Endothelial cell of umbilical vein (primary cell): Measurements from ENCODE around the gene HSPA9. TPM values are rescaled to one million over a fixed set of nuclear protein-coding genes. Genes with fewer than 3 reads are reported as not detected.

ENCODE experiments used
- BruUV-seq: library from RNA; stranded (reverse); fragments of 400-500 nt; replicated peaks from 2 replicates; lab custom pipeline; 2021; lab: Mats Ljungman, UMichigan
- CTCF ChIA-PET: fragments of 300-600, 350-600 bp; sonication (Branson Sonifier 250); formaldehyde crosslinking; loops from one replicate; lab custom pipeline; 2021; ENCODE audit warnings: antibody characterized with exemption, inconsistent platforms; lab: Charles Lee
- POLR2A ChIA-PET: fragments of 300-600, 350-600 bp; sonication (Branson Sonifier 250); formaldehyde crosslinking; loops from one replicate; lab custom pipeline; 2021; ENCODE audit warnings: antibody characterized with exemption, inconsistent platforms; lab: Charles Lee
- DNase-seq: peaks from one replicate; pipeline ENCODE4 v3.0.0-alpha.2; 2011; ENCODE audit warnings: low read depth, low spot score
- FAIRE-seq: peaks from 2 replicates; lab custom pipeline; 2011; peaks lifted over from hg19 to GRCh38; lab: Jason Lieb, UNC
- H2AFZ ChIP-seq: 2 replicates; pipeline ENCODE4 v1.6.0; 2012; ENCODE audit warnings: low read depth, low read length, control low read depth, inconsistent platforms
- H3K27ac ChIP-seq: 2 replicates; pipeline ENCODE4 v1.5.1; 2011; ENCODE audit warnings: low read depth, mild to moderate bottlenecking, control low read depth, low read length, moderate library complexity; ENCODE audit not compliant: insufficient read depth
- H3K27me3 ChIP-seq, 2 experiments: 2 replicates each; pipeline versions ENCODE4 v1.6.0 to v1.6.1; 2011; ENCODE audit warnings: low read length in 2 of 2, mixed read lengths in 1 of 2; ENCODE audit not compliant: control insufficient read depth in 2 of 2, insufficient read depth in 2 of 2
- H3K36me3 ChIP-seq, 2 experiments: 2 replicates in 1 of 2; 3 replicates in 1 of 2; pipeline ENCODE4 v1.5.1; 2011; ENCODE audit warnings: low read length in 2 of 2, mild to moderate bottlenecking in 1 of 2, moderate library complexity in 1 of 2; ENCODE audit not compliant: control insufficient read depth in 2 of 2, insufficient read depth in 2 of 2; ENCODE audit errors: extremely low read depth in 1 of 2
- H3K4me1 ChIP-seq: 3 replicates; pipeline ENCODE4 v1.5.1; 2011; ENCODE audit warnings: mild to moderate bottlenecking, low read length; ENCODE audit not compliant: control insufficient read depth, insufficient read depth; ENCODE audit errors: extremely low read depth
- H3K4me2 ChIP-seq: 2 replicates; pipeline ENCODE4 v1.6.1; 2011; ENCODE audit warnings: low read length, control low read depth, mixed read lengths; ENCODE audit not compliant: insufficient read depth
- H3K4me3 ChIP-seq, 3 experiments: fragments of 200-600 bp in 1 of 3; sonication (generic), shearing (Covaris generic) in 1 of 3; replicated peaks in 1 of 3; 2 replicates each; pipeline ENCODE4 v1.5.1; 2011 to 2016; ENCODE audit warnings: control low read depth in 3 of 3, low read length in 3 of 3, mild to moderate bottlenecking in 2 of 3, inconsistent platforms in 1 of 3, low read depth in 1 of 3, moderate library complexity in 1 of 3; ENCODE audit not compliant: insufficient read depth in 1 of 3
- H3K79me2 ChIP-seq: 2 replicates; pipeline ENCODE4 v1.6.0; 2012; ENCODE audit warnings: low read length, inconsistent platforms; ENCODE audit not compliant: control insufficient read depth, insufficient read depth
- H3K9ac ChIP-seq: replicated peaks from 2 replicates; pipeline ENCODE3; 2011; ENCODE audit warnings: low read length, control low read depth; ENCODE audit not compliant: insufficient read depth; ENCODE audit errors: extremely low read depth
- H3K9me1 ChIP-seq: replicated peaks from 3 replicates; pipeline ENCODE4 v1.6.0; 2011; ENCODE audit warnings: mild to moderate bottlenecking, low read length; ENCODE audit not compliant: control insufficient read depth, insufficient read depth; ENCODE audit errors: extremely low read depth
- H3K9me3 ChIP-seq: replicated peaks from 2 replicates; pipeline ENCODE4 v1.5.1; 2012; ENCODE audit warnings: low read length, inconsistent platforms; ENCODE audit not compliant: control insufficient read depth, insufficient read depth
- H4K20me1 ChIP-seq: replicated peaks from 2 replicates; pipeline ENCODE3; 2011; ENCODE audit warnings: mild to moderate bottlenecking, low read length; ENCODE audit not compliant: control insufficient read depth, insufficient read depth; ENCODE audit errors: extremely low read depth
- FOS ChIP-seq: IDR thresholded peaks from 2 replicates; pipeline ENCODE4 v1.6.1; 2011; ENCODE audit warnings: mild to moderate bottlenecking, low read length, moderate library complexity, borderline replicate concordance; ENCODE audit not compliant: insufficient read depth
- GATA2 ChIP-seq: IDR thresholded peaks from 2 replicates; pipeline ENCODE4 v1.7.0; 2011; ENCODE audit warnings: low read depth, mild to moderate bottlenecking, moderate library complexity, mixed read lengths, low read length; ENCODE audit not compliant: insufficient read length, insufficient read depth
- MYC ChIP-seq: IDR thresholded peaks from one replicate; pipeline ENCODE4 v1.6.1; 2011; ENCODE audit warnings: mild to moderate bottlenecking, low read depth, low read length
- POLR2A ChIP-seq: IDR thresholded peaks from 2 replicates; pipeline ENCODE4 v1.6.1; 2012; ENCODE audit warnings: low read depth, mild to moderate bottlenecking, control low read depth, low read length
- dilution Hi-C: fragments of 300-500 bp; cut with MboI; formaldehyde crosslinking; loops from one replicate; pipeline ENCODE4 v1.15.0; 2019; ENCODE audit warnings: low sequenced_read_pairs; ENCODE audit not compliant: extremely low pct_ligation_motif_present
- intact Hi-C: fragments of 100-400 bp; cut with micrococcal nuclease; formaldehyde crosslinking; loops from one replicate; pipeline ENCODE4 v1.10.0; 2022
- polyA plus RNA-seq, 4 experiments: library from polyadenylated mRNA; depleted of rRNA in 3 of 4; stranded (reverse) in 3 of 4; unstranded in 1 of 4; fragments of >200 nt; gene quantifications; 2 replicates each; pipeline versions ENCODE4 v1.2.1 to v1.2.3, GENCODE V29; 2011 to 2012; ENCODE audit warnings: missing spikeins in 1 of 4
- total RNA-seq: library from RNA; stranded (reverse); gene quantifications from 2 replicates; pipeline ENCODE4 v1.2.3, GENCODE V29; 2021
- TF ChIP-seq, protein P1 (sequence below): IDR thresholded peaks from 2 replicates; pipeline ENCODE4 v1.6.1; 2011; ENCODE audit not compliant: insufficient read depth, insufficient read length
- TF ChIP-seq, protein P2 (sequence below), 2 donors: IDR thresholded peaks; 1 replicate in 1 of 2; 2 replicates in 1 of 2; pipeline ENCODE4 v1.5.1; 2011; ENCODE audit warnings: low read length in 2 of 2, mild to moderate bottlenecking in 2 of 2, moderate library complexity in 2 of 2, control low read depth in 1 of 2, inconsistent platforms in 1 of 2, low read depth in 1 of 2; ENCODE audit not compliant: insufficient read depth in 1 of 2; ENCODE audit errors: extremely low read depth in 1 of 2

The HSPA9 gene
- total and polyA plus RNA-seq, 2 donors (not counting 3 experiments of a cell fraction or from before 2014, with no cell fraction given), result 99.6 to 192 TPM

DNA sequence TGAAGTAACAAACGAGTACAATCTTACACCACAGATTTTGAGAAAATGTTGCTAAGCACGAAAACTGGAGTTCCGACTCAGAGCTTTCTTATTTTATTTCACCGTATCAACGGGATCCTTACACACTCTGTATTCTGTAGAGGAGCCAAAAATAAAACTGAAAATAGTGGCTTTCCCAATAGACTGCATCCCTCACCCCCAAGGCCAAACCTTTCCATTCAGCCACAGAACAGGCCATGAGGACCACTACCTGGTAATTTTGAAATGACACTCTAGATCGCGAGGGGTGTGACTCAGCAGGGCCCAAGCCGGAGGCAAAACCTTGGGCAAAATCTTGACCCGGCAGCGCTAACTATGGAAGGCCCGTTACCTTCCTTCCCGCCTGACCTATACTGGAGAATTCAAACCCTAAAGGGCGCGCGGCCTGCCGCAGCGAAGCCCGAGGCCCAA, 432 bp downstream of the HSPA9 start:
- H3K27ac ChIP-seq, result peak overlapping the region; percentile 97
- BruUV-seq, result TSS peak; percentile 68
- no peaks in the 10 kb centered on the region for H3K27me3 ChIP-seq
- H3K9me1 ChIP-seq, result no peaks in the 10 kb centered on the region
- peak overlapping the region; percentile 19 for H2AFZ ChIP-seq
- intact Hi-C loops (loop anchor here (1.0 to 5.0 kb wide), 4 partner anchors 31 to 700 kb away; partner anchors contain the start of genes ETF1 and SIL1), dilution Hi-C loops (no loop called here)
- H3K79me2 ChIP-seq, result peaks cover 45% of the 10 kb centered on the region
- H3K9ac ChIP-seq, result peak overlapping the region; percentile 99
- peak; percentile 6 for TF ChIP-seq FOS
- TF ChIP-seq, protein P1, sequence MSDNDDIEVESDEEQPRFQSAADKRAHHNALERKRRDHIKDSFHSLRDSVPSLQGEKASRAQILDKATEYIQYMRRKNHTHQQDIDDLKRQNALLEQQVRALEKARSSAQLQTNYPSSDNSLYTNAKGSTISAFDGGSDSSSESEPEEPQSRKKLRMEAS, result no peak
- no peak for TF ChIP-seq MYC
- no peak for TF ChIP-seq POLR2A
- no peak for TF ChIP-seq GATA2
- TF ChIP-seq, protein P2, sequence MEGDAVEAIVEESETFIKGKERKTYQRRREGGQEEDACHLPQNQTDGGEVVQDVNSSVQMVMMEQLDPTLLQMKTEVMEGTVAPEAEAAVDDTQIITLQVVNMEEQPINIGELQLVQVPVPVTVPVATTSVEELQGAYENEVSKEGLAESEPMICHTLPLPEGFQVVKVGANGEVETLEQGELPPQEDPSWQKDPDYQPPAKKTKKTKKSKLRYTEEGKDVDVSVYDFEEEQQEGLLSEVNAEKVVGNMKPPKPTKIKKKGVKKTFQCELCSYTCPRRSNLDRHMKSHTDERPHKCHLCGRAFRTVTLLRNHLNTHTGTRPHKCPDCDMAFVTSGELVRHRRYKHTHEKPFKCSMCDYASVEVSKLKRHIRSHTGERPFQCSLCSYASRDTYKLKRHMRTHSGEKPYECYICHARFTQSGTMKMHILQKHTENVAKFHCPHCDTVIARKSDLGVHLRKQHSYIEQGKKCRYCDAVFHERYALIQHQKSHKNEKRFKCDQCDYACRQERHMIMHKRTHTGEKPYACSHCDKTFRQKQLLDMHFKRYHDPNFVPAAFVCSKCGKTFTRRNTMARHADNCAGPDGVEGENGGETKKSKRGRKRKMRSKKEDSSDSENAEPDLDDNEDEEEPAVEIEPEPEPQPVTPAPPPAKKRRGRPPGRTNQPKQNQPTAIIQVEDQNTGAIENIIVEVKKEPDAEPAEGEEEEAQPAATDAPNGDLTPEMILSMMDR (IDR thresholded peaks at IDR 0.05; ENCODE audit: extremely low read depth in 1 of 2, insufficient read depth in 1 of 2, low read depth in 1 of 2, low read length in 2 of 2), result no peak
- CTCF ChIA-PET, result interaction anchor here (1.1 to 1.6 kb wide), 3 partner anchors 67 to 687 kb away, joined by 3 to 7 read pairs (median 4); no protein-coding TSS in a partner anchor
- DNase-seq (no peak), FAIRE-seq (no peak)
- POLR2A ChIA-PET, result interaction anchor here (1.4 kb wide), 1 partner anchor 9 kb away, joined by 6 read pairs; no protein-coding TSS in a partner anchor
- H3K4me1 ChIP-seq, result peaks cover 10% of the 10 kb centered on the region
- H3K4me3 ChIP-seq, result peak overlapping the region; percentile 89 to 100 (median 100)
- H4K20me1 ChIP-seq, result no peaks in the 10 kb centered on the region
- peaks cover 13 to 19% of the 10 kb centered on the region in 2 experiments for H3K36me3 ChIP-seq
- no peaks in the 10 kb centered on the region for H3K9me3 ChIP-seq
- H3K4me2 ChIP-seq, result peak overlapping the region; percentile 99
